ENCODE data around the gene ZBTB38.

GRCh38 chr3:141394560-141394959 lies 26.3 kb downstream of the ZBTB38 start:
- TF ChIP-seq CTCF (conservative IDR thresholded peaks at IDR 0.05; ENCODE audit: low read depth, low read length) (no peak), EZH2 (IDR thresholded peaks at IDR 0.05; ENCODE audit: low read length, unreplicated experiment) (no peak)
